Measurements from ENCODE around the gene CAP1.

Gene CAP1

DNA sequence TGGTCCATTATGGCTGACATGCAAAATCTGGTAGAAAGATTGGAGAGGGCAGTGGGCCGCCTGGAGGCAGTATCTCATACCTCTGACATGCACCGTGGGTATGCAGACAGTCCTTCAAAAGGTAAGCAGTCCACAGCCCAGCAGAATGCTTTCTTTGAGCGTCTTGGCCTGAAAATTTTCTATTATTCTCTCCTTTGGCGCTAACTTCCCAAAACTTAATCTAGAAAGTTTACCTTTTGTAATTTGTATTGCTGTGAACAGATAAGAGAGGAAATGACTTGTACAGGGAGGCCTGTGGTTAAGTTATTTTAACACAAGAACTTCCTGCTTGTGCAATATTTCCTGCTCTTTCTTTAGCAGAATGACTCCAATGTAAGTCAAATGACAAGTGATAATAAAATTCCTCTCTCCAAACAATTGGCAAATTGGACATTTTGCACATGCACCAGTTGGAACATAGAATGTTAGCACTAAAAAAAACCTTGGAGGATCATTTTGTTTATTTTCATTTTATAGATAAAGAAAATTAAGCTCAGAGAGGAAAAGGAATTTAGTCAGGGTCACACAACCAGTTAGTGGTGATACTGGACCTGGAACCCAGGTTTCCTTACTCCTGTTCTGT is 18.9 kb downstream of the CAP1 start:
- DNase-seq, result no peak

DNA sequence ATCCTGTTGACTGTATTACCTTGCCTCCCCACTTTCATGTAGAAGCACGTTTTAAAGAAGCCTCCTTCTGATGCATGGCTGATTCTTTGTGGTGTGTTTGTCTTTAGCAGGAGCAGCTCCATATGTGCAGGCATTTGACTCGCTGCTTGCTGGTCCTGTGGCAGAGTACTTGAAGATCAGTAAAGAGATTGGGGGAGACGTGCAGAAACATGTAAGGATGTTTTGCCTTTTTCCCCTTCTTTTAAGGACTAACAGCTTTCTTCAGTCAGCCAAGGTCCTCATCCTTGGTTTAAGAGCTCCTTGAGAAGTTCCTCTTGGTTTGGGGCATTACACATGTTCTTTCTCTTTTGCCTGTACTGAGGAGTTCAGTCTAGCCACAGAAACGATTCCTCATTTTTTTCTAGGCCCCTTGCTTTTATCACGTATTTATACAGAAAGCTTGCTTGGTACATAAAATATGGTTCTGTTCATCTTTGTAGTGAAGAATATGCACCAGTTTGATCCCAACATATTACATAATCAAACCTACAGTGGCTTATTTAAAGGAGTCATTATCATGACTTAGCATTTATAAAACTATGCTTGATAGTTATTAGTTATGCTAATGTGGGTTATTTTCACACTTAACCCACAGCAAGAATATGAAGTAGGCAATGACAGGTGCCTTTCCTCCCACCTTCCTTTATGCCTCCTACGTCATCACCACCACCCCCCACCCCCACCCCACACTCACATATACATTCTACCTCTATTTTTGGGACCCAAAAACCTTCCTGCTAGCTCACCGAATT is 19.6 kb downstream of the CAP1 start:
- DNase-seq, result no peak

DNA sequence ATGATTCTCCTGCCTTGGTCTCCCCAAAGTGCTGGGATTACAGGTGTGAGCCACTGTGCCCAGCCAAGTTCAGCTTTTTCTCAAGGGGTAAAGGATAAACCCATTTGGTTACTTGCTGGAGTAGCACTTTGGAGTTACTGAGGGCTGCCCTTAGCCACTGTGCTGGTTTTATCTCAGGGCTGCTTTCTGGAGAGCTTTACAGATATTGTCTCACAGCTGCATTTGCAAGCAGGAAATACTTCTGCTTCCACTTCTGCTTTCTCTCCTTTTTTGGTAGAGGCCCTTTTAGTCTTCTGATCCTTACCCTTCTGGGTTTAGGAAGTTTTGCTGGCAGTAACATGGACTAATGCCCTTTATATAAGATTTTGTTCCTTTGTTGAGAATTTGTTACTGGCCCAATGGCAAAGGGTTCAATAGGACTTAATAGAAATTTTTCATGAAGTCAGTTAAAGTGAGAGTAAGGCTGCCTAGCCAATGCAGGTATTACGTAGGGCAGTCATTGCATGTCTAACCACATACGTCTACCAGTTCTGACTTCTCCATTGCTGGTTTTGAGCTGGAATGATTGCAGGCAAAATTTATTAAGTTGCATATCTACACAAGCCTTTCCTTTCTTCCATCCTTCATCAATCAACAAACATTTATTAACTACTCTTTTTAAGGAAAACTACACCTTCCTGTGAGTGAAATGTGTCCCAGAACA is 24.4 kb downstream of the CAP1 start:
- no peak for DNase-seq

DNA sequence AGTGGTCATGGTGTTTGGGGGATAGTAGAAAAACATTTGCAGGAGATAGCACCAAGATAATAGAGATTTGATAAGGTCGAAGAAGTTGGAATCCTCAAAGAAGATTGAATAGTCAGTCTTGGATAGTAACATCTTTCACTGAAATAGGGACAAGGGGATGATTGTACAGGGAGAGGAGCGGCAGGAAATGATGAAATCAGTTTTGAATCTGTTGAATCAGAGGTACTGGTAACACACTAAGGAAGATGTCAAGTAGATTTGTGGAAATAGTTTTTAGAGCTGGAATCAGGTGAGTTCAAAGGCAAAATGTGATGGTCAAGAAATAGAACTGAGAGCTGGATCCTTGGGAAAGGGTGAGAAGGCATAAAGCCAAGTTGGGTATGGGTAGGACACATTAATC is 26.5 kb downstream of the CAP1 start:
- DNase-seq, result no peak

DNA sequence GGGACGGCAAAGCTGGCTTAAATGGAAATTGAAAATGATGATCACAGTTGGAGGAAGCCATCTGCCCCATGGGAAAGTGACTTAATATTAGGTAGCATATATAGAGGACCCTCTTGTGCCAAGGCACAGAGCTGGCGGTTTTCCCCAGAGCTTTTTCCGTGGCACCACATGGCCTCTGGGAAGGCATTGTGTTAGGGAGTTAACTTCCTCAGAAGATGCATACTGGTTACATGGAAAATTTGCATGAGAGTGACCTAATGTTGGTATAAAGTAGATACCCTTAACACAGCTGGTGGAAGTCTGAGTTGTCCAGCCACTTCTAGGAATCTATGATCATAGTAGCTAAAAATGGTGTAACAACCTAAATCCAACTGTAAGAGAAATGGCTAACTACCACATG is 27.3 kb downstream of the CAP1 start:
- no peak for DNase-seq

DNA sequence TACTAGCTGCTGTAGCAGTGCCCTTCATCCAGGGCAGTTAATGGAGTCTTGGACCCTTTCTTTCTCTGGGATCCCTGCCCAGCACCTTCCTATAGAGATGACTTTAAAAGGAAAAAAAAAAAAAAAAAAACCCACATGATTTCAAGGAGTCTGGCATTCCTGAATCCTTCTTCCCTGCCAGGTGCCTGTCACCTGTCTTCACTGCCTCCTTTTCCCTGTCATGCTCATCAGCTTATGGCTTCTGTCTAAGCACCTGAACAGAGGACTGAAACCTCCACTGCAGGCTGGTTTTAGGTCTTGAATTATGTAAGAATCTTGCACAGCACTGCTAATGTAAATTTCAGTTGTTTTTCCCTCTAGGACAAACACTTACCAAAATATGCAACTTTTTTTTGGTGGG is 31.6 kb downstream of the CAP1 start:
- DNase-seq, result no peak

DNA sequence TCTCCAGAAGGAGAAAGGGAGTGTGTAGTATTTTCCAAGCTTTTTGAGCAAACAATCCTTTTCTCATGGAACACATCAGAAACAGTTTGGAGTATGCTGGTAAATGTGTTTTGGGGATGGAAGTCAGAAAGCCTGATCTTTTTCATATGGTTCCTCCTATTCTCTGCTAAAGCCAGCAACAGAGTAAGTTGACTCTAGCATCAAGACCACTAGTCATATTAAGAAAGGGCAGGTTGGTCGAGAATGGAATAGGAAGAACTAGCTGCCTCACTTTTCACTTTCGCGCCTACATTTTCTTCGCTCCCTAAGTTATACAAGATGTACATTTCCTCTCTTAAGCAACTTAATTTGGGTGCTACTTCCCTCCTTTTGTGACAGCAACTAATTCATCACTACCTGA is 32.5 kb downstream of the CAP1 start:
- DNase-seq, result no peak

DNA sequence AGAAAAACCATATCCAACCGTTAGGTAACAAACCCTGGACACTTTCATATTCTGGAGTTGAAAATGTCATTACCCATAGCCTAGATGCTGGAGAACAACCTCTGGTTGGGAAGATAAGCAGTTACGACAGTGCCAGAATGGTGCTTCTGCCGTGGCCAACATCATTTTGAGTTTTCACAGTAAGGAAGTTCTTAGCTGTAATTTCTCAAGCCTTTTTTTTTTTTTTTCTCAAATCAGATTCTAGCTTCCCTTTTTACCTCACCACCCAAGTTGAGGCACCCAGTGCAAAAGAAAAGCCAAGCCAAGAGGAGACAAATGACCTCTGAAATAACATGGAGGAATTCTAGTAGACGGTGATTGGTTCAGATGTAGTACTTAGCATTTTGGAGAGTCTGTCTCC is 34.7 kb downstream of the CAP1 start:
- no peak for DNase-seq

DNA sequence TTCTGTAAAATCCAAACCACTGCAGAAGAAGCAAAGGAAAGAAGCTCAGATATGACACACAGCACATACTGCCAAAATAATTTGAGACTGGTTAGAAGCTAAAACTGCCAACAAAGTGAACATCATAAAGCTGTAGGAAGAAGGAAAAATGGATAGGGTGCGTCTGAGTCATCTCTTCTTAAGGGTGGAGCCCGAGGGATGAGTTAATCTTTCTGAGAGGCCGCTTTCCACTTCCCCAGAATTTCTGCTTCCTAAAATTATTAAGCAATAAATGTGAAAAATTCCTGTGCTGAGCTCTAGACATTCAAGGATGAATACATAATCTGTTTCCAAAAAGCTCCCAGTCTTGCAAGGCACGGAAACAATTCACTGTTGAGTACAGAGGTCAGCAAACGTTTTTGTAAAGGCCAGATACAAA is 36.4 kb downstream of the CAP1 start:
- DNase-seq, result peak in 1 of 2 donors; percentile 22

DNA sequence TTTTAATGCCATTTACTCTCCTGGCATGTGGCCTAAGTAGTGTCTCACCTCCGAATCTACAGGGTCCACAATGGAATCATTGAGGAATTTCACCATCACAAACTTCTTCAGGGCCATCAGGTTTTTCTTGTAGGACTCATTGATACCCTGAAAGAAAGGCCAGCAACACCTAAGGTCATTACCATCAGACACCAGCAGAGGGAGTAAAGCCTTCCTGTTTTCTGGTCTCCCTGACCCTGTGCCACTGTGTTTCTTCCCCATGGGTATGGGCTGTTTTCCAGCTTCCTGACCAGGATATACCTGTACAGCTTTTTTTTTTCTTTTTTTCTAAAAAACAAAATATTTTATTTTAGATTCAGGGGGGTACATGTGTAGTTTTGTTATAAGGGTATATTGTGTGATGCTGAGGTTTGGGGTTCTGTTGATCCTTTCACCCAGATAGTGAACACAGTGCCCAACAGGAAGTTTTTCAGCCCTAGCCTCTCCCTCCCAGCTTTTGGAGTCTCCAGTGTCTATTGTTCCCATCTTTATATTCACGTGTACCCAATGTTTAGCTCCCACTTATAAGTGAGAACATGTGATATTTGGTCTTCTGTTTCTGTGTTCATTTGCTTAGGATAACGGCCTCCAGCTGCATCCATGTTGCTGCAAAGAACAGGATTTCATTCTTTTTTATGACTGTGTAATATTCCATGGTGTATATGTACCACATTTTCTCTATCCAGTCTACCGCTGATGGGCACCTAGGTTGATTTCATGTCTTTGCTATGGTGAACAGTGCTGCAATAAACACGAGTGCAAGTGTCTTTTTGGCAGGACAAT is 38.2 kb downstream of the CAP1 start:
- DNase-seq, result no peak

DNA sequence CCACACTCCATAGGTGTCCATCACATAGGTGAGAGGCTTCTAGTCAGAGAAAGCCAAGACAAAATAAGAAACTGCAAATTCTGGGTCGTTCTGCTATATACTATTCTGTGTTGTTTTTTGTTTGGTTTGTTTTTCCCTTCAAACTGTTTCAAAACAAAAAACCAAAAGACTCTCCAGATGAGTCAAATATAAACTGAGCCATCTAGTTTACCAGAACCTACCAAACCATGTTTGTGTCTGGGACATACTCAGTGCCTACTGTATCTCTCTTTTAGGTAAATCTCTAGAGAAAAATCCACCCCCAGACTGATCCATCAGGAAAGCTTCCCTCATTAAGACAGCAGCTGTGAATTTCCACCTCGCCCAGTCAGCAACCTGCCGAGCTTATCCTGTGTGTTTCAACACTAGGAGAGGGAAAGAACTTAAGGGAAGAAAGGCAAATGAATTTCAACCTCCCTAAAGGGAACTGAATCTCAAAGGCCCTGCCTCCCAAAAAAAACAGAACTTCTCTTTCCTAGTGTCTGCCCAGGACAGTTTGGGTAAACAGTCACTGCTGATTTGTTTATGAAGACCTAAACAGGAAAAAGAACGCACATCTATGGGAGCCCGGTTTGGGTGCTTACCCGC is 39.4 kb downstream of the CAP1 start:
- DNase-seq, result no peak

DNA sequence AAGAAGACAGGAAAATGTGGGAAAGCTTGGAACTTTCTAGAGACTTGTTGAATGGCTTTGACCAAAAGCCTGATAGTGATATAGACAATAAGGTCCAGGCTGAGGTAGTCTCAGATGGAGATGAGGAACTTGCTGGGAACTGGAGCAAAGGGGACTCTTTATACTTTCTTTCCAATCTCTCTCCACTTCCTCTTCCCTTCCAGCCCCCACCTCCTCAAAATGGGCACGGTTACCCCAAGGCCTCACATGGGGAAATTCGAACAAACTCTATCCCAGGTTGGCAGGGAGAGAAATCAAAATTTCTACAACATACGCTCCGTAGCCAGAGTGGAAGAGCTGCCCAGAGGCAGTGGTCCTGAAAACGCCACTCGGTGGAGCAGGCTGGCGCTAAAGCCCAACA is 41.3 kb downstream of the CAP1 start:
- DNase-seq, result no peak

DNA sequence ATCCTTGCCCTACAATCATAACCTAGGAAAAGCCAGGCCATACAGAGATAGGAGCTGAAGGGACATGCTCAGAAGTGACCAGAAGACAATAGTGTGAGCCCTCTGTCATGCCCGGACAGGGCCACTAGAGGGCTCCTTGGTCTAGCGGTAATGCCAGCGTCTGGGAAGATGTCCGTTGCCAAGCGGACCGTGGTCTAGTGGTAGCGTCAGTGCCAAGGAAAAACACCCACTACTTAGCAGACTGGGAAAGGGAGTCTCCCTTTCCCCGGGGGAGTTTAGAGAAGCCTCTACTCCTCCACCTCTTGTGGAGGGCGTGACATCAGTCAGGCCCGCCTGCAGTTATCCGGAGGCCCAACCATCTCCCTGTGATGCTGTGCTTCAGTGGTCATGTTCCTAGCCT is 44.2 kb downstream of the CAP1 start:
- peak; percentile 56 to 73 for DNase-seq

DNA sequence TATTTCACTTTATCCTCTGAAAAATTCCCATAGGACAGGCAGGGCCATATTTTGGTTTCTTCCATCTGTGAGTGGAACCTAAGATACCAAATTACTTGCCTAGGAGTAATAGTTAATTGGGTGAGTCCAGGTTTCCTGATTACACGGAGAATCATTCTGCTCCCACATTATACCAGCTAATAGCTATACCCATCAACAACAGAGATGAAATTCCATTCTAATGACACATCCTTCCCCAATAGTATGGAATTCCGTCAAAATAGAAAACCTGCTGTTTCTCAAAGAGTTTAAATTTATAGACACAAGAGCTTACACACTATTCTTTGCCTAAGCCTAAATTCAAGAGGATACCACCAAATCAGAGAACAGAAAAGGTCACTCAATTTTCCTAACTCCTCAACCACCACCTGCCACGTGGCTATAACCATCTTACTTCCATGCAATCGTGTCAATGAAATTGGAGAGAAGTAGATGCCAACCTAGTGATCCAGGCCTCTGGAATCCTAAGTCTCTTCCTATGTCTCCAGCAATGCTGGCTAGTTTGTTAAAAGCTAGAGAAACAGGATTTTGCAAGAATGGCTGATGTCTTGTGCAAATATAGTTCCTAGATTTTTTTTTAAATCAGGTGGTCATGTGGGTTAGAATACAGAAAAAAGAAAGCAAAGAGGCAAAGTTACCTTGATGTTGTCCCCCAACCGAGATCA is 50.3 kb downstream of the CAP1 start:
- DNase-seq, result no peak

DNA sequence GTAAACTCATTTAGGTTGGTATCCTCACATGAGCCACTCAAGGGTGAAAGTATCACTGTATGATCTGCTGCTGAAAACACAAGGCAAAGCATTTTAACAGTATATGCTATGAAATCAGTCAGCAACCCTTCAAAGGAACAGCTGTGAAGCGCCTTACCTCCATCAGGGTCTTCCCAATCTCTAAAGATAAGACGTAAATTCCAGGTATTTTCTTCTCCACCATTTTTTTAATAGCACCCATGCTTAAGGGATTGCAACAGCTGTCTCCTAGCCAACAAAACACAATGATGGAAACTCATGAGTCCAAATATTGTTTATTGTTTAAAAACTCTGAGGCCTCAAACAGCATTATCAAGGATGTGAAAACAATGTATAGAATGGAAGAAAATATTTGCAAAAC is 51.7 kb downstream of the CAP1 start:
- no peak for DNase-seq

DNA sequence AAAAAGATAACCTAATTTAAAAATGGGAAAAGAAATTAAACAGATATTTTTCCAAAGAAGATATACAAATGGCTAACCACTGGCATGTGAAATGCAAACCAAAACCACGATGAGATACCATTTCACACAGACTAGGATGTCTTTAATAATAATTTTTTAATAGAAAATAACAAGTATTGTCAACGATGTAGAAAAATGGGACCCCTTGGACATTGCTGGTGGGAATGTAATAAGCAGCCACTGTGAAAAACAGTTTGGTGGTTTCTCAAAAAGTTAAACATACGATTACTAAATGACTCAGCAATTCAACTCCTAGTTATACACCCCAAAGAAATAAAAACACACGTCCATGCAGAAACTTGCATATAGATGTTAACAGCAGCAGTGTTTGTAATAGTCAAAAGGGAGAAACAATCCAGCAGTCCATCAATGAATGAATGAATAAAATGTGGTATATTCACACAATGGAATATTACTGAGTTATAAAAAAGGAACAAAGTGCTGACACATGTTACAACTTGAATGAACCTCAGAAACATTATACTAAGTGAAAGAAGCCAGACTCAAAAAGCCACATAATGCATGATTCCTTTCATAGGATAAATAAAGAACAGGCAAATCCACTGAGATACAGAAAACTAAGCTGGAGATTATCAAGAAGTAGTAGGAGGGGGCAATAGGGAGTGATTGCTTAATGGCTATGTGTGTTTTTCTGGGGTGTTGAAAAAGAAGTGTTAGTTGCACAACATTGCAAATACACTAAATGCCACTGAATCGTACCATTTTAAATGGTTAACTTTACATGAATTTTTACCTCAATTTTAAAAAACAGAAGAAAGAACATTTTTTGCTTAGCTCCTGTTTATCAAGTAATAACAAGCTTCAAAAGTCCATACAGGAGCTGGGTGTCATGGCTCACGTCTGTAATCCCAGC is 52.4 kb downstream of the CAP1 start:
- no peak for DNase-seq

DNA sequence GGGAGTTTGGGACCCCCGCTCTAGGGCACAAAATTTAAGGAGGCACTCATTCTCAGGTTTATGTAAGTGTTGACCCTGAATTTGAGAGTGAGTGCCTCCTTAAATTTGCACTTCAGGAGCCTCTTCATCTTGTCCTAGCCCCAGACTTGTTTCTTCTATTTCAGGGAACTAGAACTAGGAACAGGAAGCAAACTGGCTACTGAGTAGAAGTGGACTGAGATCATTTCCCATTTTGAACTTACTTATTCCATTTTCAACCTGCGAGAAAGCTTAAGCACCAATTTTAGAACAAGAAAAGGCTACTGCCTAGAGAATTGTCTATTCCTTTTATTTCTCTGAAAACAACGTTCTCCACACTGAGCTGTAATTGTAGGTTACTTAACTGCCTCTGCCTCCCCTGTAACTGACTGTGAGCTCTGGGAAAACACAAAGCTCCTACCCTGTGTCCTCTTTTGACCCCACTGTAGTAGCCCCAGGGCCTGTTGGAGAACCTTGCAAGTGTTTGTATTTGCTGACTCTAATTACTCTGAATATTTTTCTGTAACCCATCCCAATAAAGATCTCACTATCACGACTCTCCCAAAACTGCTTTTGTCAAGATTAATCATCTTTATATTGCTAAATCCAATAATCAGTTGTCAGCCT is 54.1 kb downstream of the CAP1 start:
- DNase-seq, result no peak

DNA sequence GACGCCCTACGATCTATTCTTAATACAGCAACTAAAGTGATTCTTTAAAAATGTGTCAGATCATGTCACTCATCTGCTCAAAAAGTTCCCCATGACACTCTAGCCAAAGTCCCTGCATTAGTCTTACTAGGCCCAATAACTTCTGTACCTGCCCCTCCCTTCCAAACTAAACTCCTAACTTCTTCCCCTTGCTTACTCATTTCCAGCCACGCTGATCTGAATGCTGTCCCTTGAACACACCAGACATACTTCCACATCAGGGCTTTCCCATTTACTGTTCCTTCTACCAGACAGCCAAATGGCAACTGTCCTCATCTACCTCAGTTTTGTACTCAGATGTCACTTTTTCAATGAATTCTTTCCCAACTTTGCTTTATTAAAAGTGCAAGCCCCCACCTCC is 55.3 kb downstream of the CAP1 start:
- no peak for DNase-seq

DNA sequence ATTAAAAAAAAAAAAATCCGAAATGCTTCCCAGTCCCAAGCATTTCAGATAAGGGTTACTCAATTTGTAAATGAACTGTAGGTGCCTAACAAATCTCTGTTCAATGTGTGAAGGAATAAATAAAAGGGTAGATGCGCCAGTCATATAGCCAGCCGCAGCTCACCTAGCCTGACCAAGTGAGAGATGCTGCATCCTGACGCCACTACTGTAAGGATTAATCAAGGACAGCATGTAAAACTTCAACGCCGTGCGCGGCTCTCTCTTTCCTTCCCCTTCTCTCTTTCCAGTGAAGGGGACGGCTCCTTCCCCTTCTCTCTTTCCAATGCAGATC is 56.1 kb downstream of the CAP1 start:
- no peak for DNase-seq

DNA sequence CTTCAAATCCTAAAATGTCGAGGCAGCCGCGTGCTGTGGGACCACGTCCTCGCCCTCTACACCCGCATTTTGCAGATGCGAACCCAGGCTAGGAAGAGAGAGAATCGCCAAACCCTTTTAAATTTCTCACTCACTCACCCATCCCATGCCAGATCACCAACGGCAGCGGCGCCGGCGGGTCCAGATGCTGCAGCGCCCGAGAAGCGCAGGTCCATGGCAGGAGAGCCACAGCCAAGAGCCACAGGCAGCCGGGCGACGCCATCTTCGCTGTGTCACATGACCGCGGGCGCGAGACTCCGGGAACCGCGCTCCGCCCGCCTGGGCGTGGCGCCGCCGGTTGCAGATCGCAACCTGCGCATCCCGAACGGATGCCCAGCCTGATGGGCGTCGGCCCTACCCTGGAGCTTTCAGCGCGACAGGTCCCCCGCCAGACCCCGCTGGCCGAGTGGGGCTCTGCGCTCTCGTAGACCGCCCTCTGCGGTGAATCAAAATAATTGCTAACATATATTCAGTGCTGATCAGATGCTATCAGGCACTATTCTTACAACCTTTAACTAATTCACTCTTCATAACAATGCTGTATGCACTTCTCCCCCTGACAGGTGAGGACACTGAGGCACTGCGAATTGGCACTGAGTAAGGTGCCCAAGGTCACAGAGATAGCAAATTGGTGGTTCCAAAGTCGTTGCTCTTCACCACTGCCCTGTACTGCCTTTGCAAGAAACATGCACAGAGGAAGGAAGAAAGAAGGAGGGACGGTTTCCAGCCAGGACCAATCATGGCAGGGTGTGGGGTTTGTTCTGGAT is 56.7 kb downstream of the CAP1 start, which contains the start of gene PPT1:
TSS of gene PPT1 (minus strand) at position 276 of the 806 bp plus-strand sequence. CDS start at position 262, 14 bp downstream.
- DNase-seq, result peak; percentile 65 to 79
